Measurements from ENCODE around the gene PLRG1.

PLRG1 gene

GRCh38 chr4:154526151-154526550 is 24.0 kb downstream of the PLRG1 start:
- H3K27ac ChIP-seq (ENCODE audit: low read depth, low read length): no peak overlapping the region
- no peaks in the 10 kb centered on the region for H3K4me1 ChIP-seq (ENCODE audit: control insufficient read depth in 5 of 5, insufficient read depth in 5 of 5, low read length in 5 of 5)
- H3K4me3 ChIP-seq (ENCODE audit: low read depth in 1 of 5, low read length in 5 of 5): no peak overlapping the region
- peaks cover 0 to 14% (median 5%) of the 10 kb centered on the region in 5 donors for H3K27me3 ChIP-seq (ENCODE audit: control insufficient read depth in 5 of 5, insufficient read depth in 4 of 5, low read length in 5 of 5)
- no peaks in the 10 kb centered on the region for H3K9me3 ChIP-seq (ENCODE audit: control insufficient read depth in 5 of 5, low read length in 5 of 5)
- no peaks in the 10 kb centered on the region for H3K36me3 ChIP-seq (ENCODE audit: control insufficient read depth in 5 of 5, insufficient read depth in 5 of 5, low read length in 5 of 5)
- H3K9ac ChIP-seq (ENCODE audit: low read length in 5 of 5): no peak overlapping the region

GRCh38 chr4:154521607-154522006 is 28.6 kb downstream of the PLRG1 start:
- no peaks in the 10 kb centered on the region for H3K36me3 ChIP-seq (ENCODE audit: control insufficient read depth in 5 of 5, insufficient read depth in 5 of 5, low read length in 5 of 5)

GRCh38 chr4:154519214-154519613 is 31.0 kb downstream of the PLRG1 start:
- H3K9ac ChIP-seq (ENCODE audit: low read length in 5 of 5): no peak overlapping the region
- no peaks in the 10 kb centered on the region for H3K9me3 ChIP-seq (ENCODE audit: control insufficient read depth in 5 of 5, low read length in 5 of 5)
- H3K27ac ChIP-seq (ENCODE audit: low read depth, low read length): no peak overlapping the region
- H3K27me3 ChIP-seq (ENCODE audit: control insufficient read depth in 5 of 5, insufficient read depth in 4 of 5, low read length in 5 of 5): peaks cover 0 to 6% (median 4%) of the 10 kb centered on the region in 5 donors
- no peaks in the 10 kb centered on the region for H3K36me3 ChIP-seq (ENCODE audit: control insufficient read depth in 5 of 5, insufficient read depth in 5 of 5, low read length in 5 of 5)
- no peaks in the 10 kb centered on the region for H3K4me1 ChIP-seq (ENCODE audit: control insufficient read depth in 5 of 5, insufficient read depth in 5 of 5, low read length in 5 of 5)
- H3K4me3 ChIP-seq (ENCODE audit: low read depth in 1 of 5, low read length in 5 of 5): no peak overlapping the region

More at GRCh38 chr4:154521607-154522006, 28.6 kb downstream of the PLRG1 start:
- H3K4me3 ChIP-seq (ENCODE audit: low read depth in 1 of 5, low read length in 5 of 5): no peak overlapping the region
- H3K4me1 ChIP-seq (ENCODE audit: control insufficient read depth in 5 of 5, insufficient read depth in 5 of 5, low read length in 5 of 5): no peaks in the 10 kb centered on the region
- peaks cover 0 to 14% (median 5%) of the 10 kb centered on the region in 5 donors for H3K27me3 ChIP-seq (ENCODE audit: control insufficient read depth in 5 of 5, insufficient read depth in 4 of 5, low read length in 5 of 5)
- H3K27ac ChIP-seq (ENCODE audit: low read depth, low read length): no peak overlapping the region
- no peak overlapping the region for H3K9ac ChIP-seq (ENCODE audit: low read length in 5 of 5)
- H3K9me3 ChIP-seq (ENCODE audit: control insufficient read depth in 5 of 5, low read length in 5 of 5): no peaks in the 10 kb centered on the region

GRCh38 chr4:154517591-154517990 is 32.6 kb downstream of the PLRG1 start:
- no peak overlapping the region for H3K9ac ChIP-seq (ENCODE audit: low read length in 5 of 5)
- H3K27me3 ChIP-seq (ENCODE audit: control insufficient read depth in 5 of 5, insufficient read depth in 4 of 5, low read length in 5 of 5): peaks cover 0 to 10% (median 0%) of the 10 kb centered on the region in 5 donors
- H3K4me1 ChIP-seq (ENCODE audit: control insufficient read depth in 5 of 5, insufficient read depth in 5 of 5, low read length in 5 of 5): no peaks in the 10 kb centered on the region
- H3K4me3 ChIP-seq (ENCODE audit: low read depth in 1 of 5, low read length in 5 of 5): no peak overlapping the region
- H3K27ac ChIP-seq (ENCODE audit: low read depth, low read length): no peak overlapping the region
- no peaks in the 10 kb centered on the region for H3K36me3 ChIP-seq (ENCODE audit: control insufficient read depth in 5 of 5, insufficient read depth in 5 of 5, low read length in 5 of 5)
- H3K9me3 ChIP-seq (ENCODE audit: control insufficient read depth in 5 of 5, low read length in 5 of 5): no peaks in the 10 kb centered on the region

GRCh38 chr4:154516318-154517029 is 33.7 kb downstream of the PLRG1 start:
- Histone ChIP-seq H3K27ac (ENCODE audit: low read depth, low read length) (no peak overlapping the region), H3K9me3 (ENCODE audit: control insufficient read depth in 5 of 5, low read length in 5 of 5) (no peaks in the 10 kb centered on the region), H3K4me3 (ENCODE audit: low read depth in 1 of 5, low read length in 5 of 5) (no peak overlapping the region), H3K4me1 (ENCODE audit: control insufficient read depth in 5 of 5, insufficient read depth in 5 of 5, low read length in 5 of 5) (no peaks in the 10 kb centered on the region), H3K9ac (ENCODE audit: low read length in 5 of 5) (no peak overlapping the region), H3K27me3 (ENCODE audit: control insufficient read depth in 5 of 5, insufficient read depth in 4 of 5, low read length in 5 of 5) (peaks cover 0 to 12% (median 5%) of the 10 kb centered on the region in 5 donors), H3K36me3 (ENCODE audit: control insufficient read depth in 5 of 5, insufficient read depth in 5 of 5, low read length in 5 of 5) (no peaks in the 10 kb centered on the region)

GRCh38 chr4:154511981-154512380 is 38.2 kb downstream of the PLRG1 start:
- no peaks in the 10 kb centered on the region for H3K4me1 ChIP-seq (ENCODE audit: control insufficient read depth in 5 of 5, insufficient read depth in 5 of 5, low read length in 5 of 5)
- H3K9me3 ChIP-seq (ENCODE audit: control insufficient read depth in 5 of 5, low read length in 5 of 5): no peaks in the 10 kb centered on the region
- H3K9ac ChIP-seq (ENCODE audit: low read length in 5 of 5): no peak overlapping the region
- peaks cover 0 to 12% (median 6%) of the 10 kb centered on the region in 5 donors for H3K27me3 ChIP-seq (ENCODE audit: control insufficient read depth in 5 of 5, insufficient read depth in 4 of 5, low read length in 5 of 5)
- no peak overlapping the region for H3K27ac ChIP-seq (ENCODE audit: low read depth, low read length)
- H3K36me3 ChIP-seq (ENCODE audit: control insufficient read depth in 5 of 5, insufficient read depth in 5 of 5, low read length in 5 of 5): no peaks in the 10 kb centered on the region
- no peak overlapping the region for H3K4me3 ChIP-seq (ENCODE audit: low read depth in 1 of 5, low read length in 5 of 5)

GRCh38 chr4:154511548-154511947 is 38.7 kb downstream of the PLRG1 start:
- Histone ChIP-seq H3K4me1 (ENCODE audit: control insufficient read depth in 5 of 5, insufficient read depth in 5 of 5, low read length in 5 of 5) (no peaks in the 10 kb centered on the region), H3K36me3 (ENCODE audit: control insufficient read depth in 5 of 5, insufficient read depth in 5 of 5, low read length in 5 of 5) (no peaks in the 10 kb centered on the region), H3K27me3 (ENCODE audit: control insufficient read depth in 5 of 5, insufficient read depth in 4 of 5, low read length in 5 of 5) (peaks cover 0 to 12% (median 6%) of the 10 kb centered on the region in 5 donors), H3K9me3 (ENCODE audit: control insufficient read depth in 5 of 5, low read length in 5 of 5) (no peaks in the 10 kb centered on the region), H3K4me3 (ENCODE audit: low read depth in 1 of 5, low read length in 5 of 5) (no peak overlapping the region), H3K9ac (ENCODE audit: low read length in 5 of 5) (no peak overlapping the region), H3K27ac (ENCODE audit: low read depth, low read length) (no peak overlapping the region)

GRCh38 chr4:154507156-154507555 is 43.0 kb downstream of the PLRG1 start:
- Histone ChIP-seq H3K36me3 (ENCODE audit: control insufficient read depth in 5 of 5, insufficient read depth in 5 of 5, low read length in 5 of 5) (no peaks in the 10 kb centered on the region), H3K4me3 (ENCODE audit: low read depth in 1 of 5, low read length in 5 of 5) (no peak overlapping the region)

GRCh38 chr4:154506253-154506652 is 43.9 kb downstream of the PLRG1 start:
- Histone ChIP-seq H3K27me3 (ENCODE audit: control insufficient read depth in 5 of 5, insufficient read depth in 4 of 5, low read length in 5 of 5) (peaks cover 0 to 9% (median 0%) of the 10 kb centered on the region in 5 donors), H3K9ac (ENCODE audit: low read length in 5 of 5) (no peak overlapping the region)

More at GRCh38 chr4:154507156-154507555, 43.0 kb downstream of the PLRG1 start:
- H3K4me1 ChIP-seq (ENCODE audit: control insufficient read depth in 5 of 5, insufficient read depth in 5 of 5, low read length in 5 of 5): no peaks in the 10 kb centered on the region
- H3K27ac ChIP-seq (ENCODE audit: low read depth, low read length): no peak overlapping the region
- peaks cover 0 to 8% (median 3%) of the 10 kb centered on the region in 5 donors for H3K27me3 ChIP-seq (ENCODE audit: control insufficient read depth in 5 of 5, insufficient read depth in 4 of 5, low read length in 5 of 5)
- H3K9ac ChIP-seq (ENCODE audit: low read length in 5 of 5): no peak overlapping the region
- no peaks in the 10 kb centered on the region for H3K9me3 ChIP-seq (ENCODE audit: control insufficient read depth in 5 of 5, low read length in 5 of 5)

GRCh38 chr4:154503598-154503997 is 46.6 kb downstream of the PLRG1 start:
- Histone ChIP-seq H3K9me3 (ENCODE audit: control insufficient read depth in 5 of 5, low read length in 5 of 5) (no peaks in the 10 kb centered on the region), H3K4me1 (ENCODE audit: control insufficient read depth in 5 of 5, insufficient read depth in 5 of 5, low read length in 5 of 5) (no peaks in the 10 kb centered on the region), H3K36me3 (ENCODE audit: control insufficient read depth in 5 of 5, insufficient read depth in 5 of 5, low read length in 5 of 5) (no peaks in the 10 kb centered on the region), H3K4me3 (ENCODE audit: low read depth in 1 of 5, low read length in 5 of 5) (no peak overlapping the region), H3K27me3 (ENCODE audit: control insufficient read depth in 5 of 5, insufficient read depth in 4 of 5, low read length in 5 of 5) (peaks cover 0 to 9% (median 0%) of the 10 kb centered on the region in 5 donors), H3K27ac (ENCODE audit: low read depth, low read length) (no peak overlapping the region), H3K9ac (ENCODE audit: low read length in 5 of 5) (no peak overlapping the region)

More at GRCh38 chr4:154506253-154506652, 43.9 kb downstream of the PLRG1 start:
- H3K9me3 ChIP-seq (ENCODE audit: control insufficient read depth in 5 of 5, low read length in 5 of 5): no peaks in the 10 kb centered on the region
- no peak overlapping the region for H3K27ac ChIP-seq (ENCODE audit: low read depth, low read length)
- no peak overlapping the region for H3K4me3 ChIP-seq (ENCODE audit: low read depth in 1 of 5, low read length in 5 of 5)
- H3K36me3 ChIP-seq (ENCODE audit: control insufficient read depth in 5 of 5, insufficient read depth in 5 of 5, low read length in 5 of 5): no peaks in the 10 kb centered on the region
- no peaks in the 10 kb centered on the region for H3K4me1 ChIP-seq (ENCODE audit: control insufficient read depth in 5 of 5, insufficient read depth in 5 of 5, low read length in 5 of 5)

All from subcutaneous abdominal adipose tissue (tissue), 5 donors.